GM18499 (cell line): ENCODE results near the gene NUDT1.

Source experiments
- ATAC-seq: cut with Tn5 transposase; IDR thresholded peaks from one replicate; pipeline ENCODE4 v1.9.1; 2021; ENCODE audit warnings: moderate number of reproducible peaks; ENCODE audit not compliant: insufficient read depth, unreplicated experiment

The NUDT1 gene

GRCh38 chr7:2289111-2289586, 47.1 kb downstream of the NUDT1 start:
- ATAC-seq = no peak

- no peak for ATAC-seq
These were observed 47.6 kb downstream of the NUDT1 start for GRCh38 chr7:2289621-2290020.

GRCh38 chr7:2290877-2291276, 48.9 kb downstream of the NUDT1 start:
- ATAC-seq = no peak

DNA sequence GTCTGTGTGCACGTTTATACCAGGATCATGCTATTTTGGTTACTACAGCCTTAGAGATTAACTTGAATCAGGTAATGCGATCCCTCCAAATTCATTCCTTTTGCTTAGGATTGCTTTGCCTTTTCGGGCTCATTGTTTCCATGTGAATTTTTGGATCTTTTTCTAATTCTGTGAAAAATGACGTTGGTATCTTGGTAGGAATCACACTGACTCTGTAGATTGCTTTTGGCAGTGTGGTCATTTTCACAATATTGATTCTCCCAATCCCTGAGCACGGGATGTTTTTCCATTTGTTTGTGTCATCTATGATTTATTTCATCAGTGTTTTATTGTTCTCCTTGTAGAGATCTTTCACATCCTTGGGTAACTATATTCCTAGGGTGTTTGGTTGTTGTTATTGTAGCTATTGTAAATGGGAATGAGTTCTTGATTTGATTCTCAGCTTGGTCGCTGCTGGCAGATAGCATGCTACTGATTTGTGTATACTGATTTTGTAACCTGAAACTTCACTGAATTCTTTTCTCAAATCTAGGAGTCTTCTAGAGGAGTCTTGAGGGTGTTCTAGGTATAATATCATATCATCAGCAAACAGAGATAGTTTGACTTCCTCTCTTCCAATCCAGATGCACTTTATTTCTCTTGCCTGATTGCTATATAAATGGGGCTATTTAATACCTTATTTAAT, 54.1 kb downstream of the NUDT1 start:
- ATAC-seq = no peak

GRCh38 chr7:2296832-2297231, 54.8 kb downstream of the NUDT1 start:
- no peak for ATAC-seq

- no peak for ATAC-seq
These were observed 57.3 kb downstream of the NUDT1 start for GRCh38 chr7:2299131-2299829.

DNA sequence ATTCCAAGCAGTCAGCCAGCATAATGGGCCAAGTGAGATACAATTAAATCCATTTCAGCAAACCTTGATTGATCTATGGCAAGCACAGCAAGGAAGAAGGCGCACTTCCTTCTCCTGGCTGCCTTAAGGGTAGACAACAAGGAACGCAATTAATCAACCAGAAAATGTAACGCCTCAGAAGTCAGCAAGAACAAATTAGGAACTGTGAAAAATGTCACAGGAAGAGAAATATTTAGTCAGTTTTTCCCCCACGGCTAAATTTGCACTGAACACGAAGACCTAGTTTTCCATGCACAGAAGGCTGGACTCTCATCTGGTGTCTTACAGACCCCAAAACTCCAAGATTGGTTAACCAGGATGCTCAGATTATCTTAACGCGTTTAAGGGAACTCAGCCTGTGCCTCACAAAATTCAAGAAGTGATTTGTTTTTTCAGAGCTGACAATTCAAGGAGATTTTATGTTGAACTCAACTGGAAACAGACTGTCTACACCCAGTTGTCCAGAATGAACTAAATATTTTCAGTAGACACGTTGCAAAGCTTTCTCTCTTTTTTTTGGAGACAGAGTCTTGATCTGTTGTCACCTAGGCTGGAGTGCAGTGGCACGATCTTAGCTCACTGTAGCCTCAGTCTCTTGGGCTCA, 58.0 kb downstream of the NUDT1 start:
- no peak for ATAC-seq
